CD14-positive monocyte (primary cell): ENCODE measurements around the gene TMC6. TPM values are rescaled to one million over a fixed set of nuclear protein-coding genes. Genes with fewer than 3 reads are reported as not detected.

Source experiments
- DNase-seq, 3 donors: peaks; one replicate each; pipeline ENCODE4 v3.0.0-alpha.2; 2011 to 2022
- H2AFZ ChIP-seq: 2 replicates; pipeline ENCODE4 v1.6.0; 2012; ENCODE audit warnings: mild to moderate bottlenecking, low read depth, low read length, inconsistent platforms; ENCODE audit not compliant: insufficient read depth, poor library complexity, severe bottlenecking
- H3K27ac ChIP-seq, 2 donors: 1 replicate in 1 of 2; 2 replicates in 1 of 2; pipeline ENCODE4 v1.5.1; 2012 to 2013; ENCODE audit warnings: low read length in 2 of 2, control low read depth in 1 of 2, inconsistent platforms in 1 of 2, low read depth in 1 of 2, mild to moderate bottlenecking in 1 of 2
- H3K27me3 ChIP-seq, 2 donors: one replicate each; pipeline versions ENCODE4 v1.6.0 to v1.6.1; 2011 to 2013; ENCODE audit warnings: low read length in 2 of 2; ENCODE audit not compliant: control insufficient read depth in 2 of 2, insufficient read depth in 2 of 2
- H3K36me3 ChIP-seq, 2 donors: replicated peaks in 1 of 2; 1 replicate in 1 of 2; 2 replicates in 1 of 2; pipeline versions ENCODE4 v1.5.1 to v1.6.1; 2012 to 2013; ENCODE audit warnings: low read length in 2 of 2, control low read depth in 1 of 2, inconsistent platforms in 1 of 2, mild to moderate bottlenecking in 1 of 2; ENCODE audit not compliant: insufficient read depth in 2 of 2, control insufficient read depth in 1 of 2
- H3K4me1 ChIP-seq, 2 donors: 1 replicate in 1 of 2; 2 replicates in 1 of 2; pipeline versions ENCODE4 v1.5.1 to v1.6.1; 2012 to 2013; ENCODE audit warnings: low read length in 2 of 2, control low read depth in 1 of 2, inconsistent platforms in 1 of 2, mild to moderate bottlenecking in 1 of 2, moderate library complexity in 1 of 2; ENCODE audit not compliant: insufficient read depth in 2 of 2, control insufficient read depth in 1 of 2
- H3K4me2 ChIP-seq: replicated peaks from 2 replicates; pipeline ENCODE3; 2012; ENCODE audit warnings: low read length, moderate library complexity, mild to moderate bottlenecking; ENCODE audit not compliant: poor library complexity, severe bottlenecking; ENCODE audit errors: extremely low read depth
- H3K4me3 ChIP-seq, 3 experiments: fragments of 200-600 bp in 1 of 3; sonication (generic) in 1 of 3; replicated peaks in 1 of 3; 1 replicate in 2 of 3; 2 replicates in 1 of 3; pipeline ENCODE4 v1.5.1; 2011 to 2013; ENCODE audit warnings: low read length in 3 of 3, mild to moderate bottlenecking in 3 of 3, control low read depth in 2 of 3, low read depth in 2 of 3, inconsistent platforms in 1 of 3, moderate library complexity in 1 of 3
- H3K79me2 ChIP-seq: 2 replicates; pipeline ENCODE4 v1.6.0; 2012; ENCODE audit warnings: mild to moderate bottlenecking, control low read depth, inconsistent platforms, low read length, moderate library complexity; ENCODE audit not compliant: insufficient read depth
- H3K9ac ChIP-seq: 2 replicates; pipeline ENCODE4 v1.6.0; 2017; ENCODE audit warnings: low read length, mild to moderate bottlenecking; ENCODE audit not compliant: insufficient read depth, poor library complexity, severe bottlenecking
- H3K9me3 ChIP-seq, 2 donors: replicated peaks in 1 of 2; 1 replicate in 1 of 2; 2 replicates in 1 of 2; pipeline versions ENCODE4 v1.5.1 to v1.6.1; 2012 to 2013; ENCODE audit warnings: low read length in 2 of 2, control low read depth in 1 of 2; ENCODE audit not compliant: control insufficient read depth in 1 of 2, insufficient read depth in 1 of 2
- H4K20me1 ChIP-seq: 2 replicates; pipeline ENCODE4 v1.6.0; 2012; ENCODE audit warnings: mild to moderate bottlenecking, low read length, control low read depth, moderate library complexity; ENCODE audit not compliant: insufficient read depth
- H3K27ac Mint-ChIP-seq, 7 donors: one replicate each; pipeline ENCODE4 v1.8.0; 2020; ENCODE audit warnings: mild to moderate bottlenecking in 7 of 7, mixed read lengths in 7 of 7, moderate library complexity in 6 of 7, inconsistent platforms in 2 of 7
- H3K27me3 Mint-ChIP-seq, 3 donors: one replicate each; pipeline ENCODE4 v1.8.0; 2021 to 2022; ENCODE audit warnings: low read depth in 3 of 3, mild to moderate bottlenecking in 3 of 3, mixed read lengths in 3 of 3, moderate library complexity in 3 of 3, inconsistent platforms in 1 of 3
- H3K36me3 Mint-ChIP-seq, 2 donors: one replicate each; pipeline ENCODE4 v1.8.0; 2020; ENCODE audit warnings: mixed read lengths in 2 of 2, inconsistent platforms in 1 of 2, mild to moderate bottlenecking in 1 of 2
- H3K4me1 Mint-ChIP-seq: one replicate; pipeline ENCODE4 v1.8.0; 2020; ENCODE audit warnings: mild to moderate bottlenecking, mixed read lengths
- H3K4me3 Mint-ChIP-seq, 2 donors: one replicate each; pipeline ENCODE4 v1.8.0; 2020; ENCODE audit warnings: mild to moderate bottlenecking in 2 of 2, mixed read lengths in 2 of 2, moderate library complexity in 1 of 2
- H3K9me3 Mint-ChIP-seq, 7 donors: one replicate each; pipeline ENCODE4 v1.8.0; 2020 to 2022; ENCODE audit warnings: mixed read lengths in 7 of 7, mild to moderate bottlenecking in 6 of 7, moderate library complexity in 6 of 7, inconsistent platforms in 2 of 7
- WGBS: methylation state at CpG from one replicate; pipeline ENCODE4 v1.1.5; 2013; ENCODE audit warnings: missing lambda C conversion rate; ENCODE audit not compliant: insufficient coverage; 5-methylcytosine and 5-hydroxymethylcytosine counted together
- intact Hi-C, 2 donors: fragments of 100-400 bp; cut with micrococcal nuclease; formaldehyde crosslinking; loops; one replicate each; pipeline versions ENCODE4 v1.15.0 to v1.15.1; 2023
- polyA plus RNA-seq, 3 donors: library from polyadenylated mRNA; depleted of rRNA in 1 of 3; unstranded in 2 of 3; stranded (reverse) in 1 of 3; fragments of 300-500 nt in 2 of 3; fragments of >200 nt in 1 of 3; fragmentation: Illumina TruSeq in 2 of 3; gene quantifications; 1 replicate in 2 of 3; 2 replicates in 1 of 3; pipeline ENCODE4 v1.2.3, GENCODE V29; 2012 to 2021
- TF ChIP-seq, protein P1 (sequence below): fragments of 200-600 bp; IDR thresholded peaks from one replicate; pipeline ENCODE4 v1.8.0; 2022; ENCODE audit warnings: antibody characterized with exemption, mild to moderate bottlenecking

The TMC6 gene
- polyA plus RNA-seq, 3 donors = 60.1 to 107 (median 79.2) TPM

DNA sequence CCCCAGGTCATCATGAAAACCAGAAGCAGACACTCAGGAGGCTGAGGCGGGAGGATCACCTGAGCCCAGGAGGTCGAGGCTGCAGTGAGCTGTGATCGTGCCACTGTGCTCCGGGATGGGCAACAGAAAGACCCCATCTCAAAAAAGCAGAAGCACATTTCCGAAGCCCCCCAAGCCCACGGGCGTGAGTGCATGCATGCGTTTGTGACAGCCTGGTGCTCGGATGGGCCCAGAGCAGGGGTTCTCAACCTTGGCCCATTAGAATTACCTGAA is 19.1 kb downstream of the TMC6 start:
- TF ChIP-seq, protein P1, sequence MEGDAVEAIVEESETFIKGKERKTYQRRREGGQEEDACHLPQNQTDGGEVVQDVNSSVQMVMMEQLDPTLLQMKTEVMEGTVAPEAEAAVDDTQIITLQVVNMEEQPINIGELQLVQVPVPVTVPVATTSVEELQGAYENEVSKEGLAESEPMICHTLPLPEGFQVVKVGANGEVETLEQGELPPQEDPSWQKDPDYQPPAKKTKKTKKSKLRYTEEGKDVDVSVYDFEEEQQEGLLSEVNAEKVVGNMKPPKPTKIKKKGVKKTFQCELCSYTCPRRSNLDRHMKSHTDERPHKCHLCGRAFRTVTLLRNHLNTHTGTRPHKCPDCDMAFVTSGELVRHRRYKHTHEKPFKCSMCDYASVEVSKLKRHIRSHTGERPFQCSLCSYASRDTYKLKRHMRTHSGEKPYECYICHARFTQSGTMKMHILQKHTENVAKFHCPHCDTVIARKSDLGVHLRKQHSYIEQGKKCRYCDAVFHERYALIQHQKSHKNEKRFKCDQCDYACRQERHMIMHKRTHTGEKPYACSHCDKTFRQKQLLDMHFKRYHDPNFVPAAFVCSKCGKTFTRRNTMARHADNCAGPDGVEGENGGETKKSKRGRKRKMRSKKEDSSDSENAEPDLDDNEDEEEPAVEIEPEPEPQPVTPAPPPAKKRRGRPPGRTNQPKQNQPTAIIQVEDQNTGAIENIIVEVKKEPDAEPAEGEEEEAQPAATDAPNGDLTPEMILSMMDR = no peak
- WGBS = 98% methylated on average over 9 of the region's 9 CpGs
- H3K4me1 ChIP-seq = peaks cover 16 to 19% of the 10 kb centered on the region in 2 donors
- Mint-ChIP-seq H3K4me3 (no peak overlapping the region), H3K27me3 (peaks cover 0 to 5% (median 0%) of the 10 kb centered on the region in 3 donors), H3K27ac (no peak overlapping the region), H3K9me3 (peaks cover 0 to 2% (median 0%) of the 10 kb centered on the region in 7 donors), H3K4me1 (peaks cover 20% of the 10 kb centered on the region), H3K36me3 (peaks cover 62 to 83% of the 10 kb centered on the region in 2 donors)
- H3K9ac ChIP-seq = no peak overlapping the region
- no peak overlapping the region for H3K4me3 ChIP-seq
- peaks cover 51 to 74% of the 10 kb centered on the region in 2 donors for H3K36me3 ChIP-seq
- H3K27ac ChIP-seq = no peak overlapping the region
- H4K20me1 ChIP-seq = peaks cover 63% of the 10 kb centered on the region
- intact Hi-C loops = no loop called here
- H3K4me2 ChIP-seq = no peak overlapping the region
- no peaks in the 10 kb centered on the region for H3K27me3 ChIP-seq
- no peaks in the 10 kb centered on the region for H3K9me3 ChIP-seq
- DNase-seq = no peak
- H3K79me2 ChIP-seq = no peaks in the 10 kb centered on the region
- H2AFZ ChIP-seq = no peak overlapping the region

DNA sequence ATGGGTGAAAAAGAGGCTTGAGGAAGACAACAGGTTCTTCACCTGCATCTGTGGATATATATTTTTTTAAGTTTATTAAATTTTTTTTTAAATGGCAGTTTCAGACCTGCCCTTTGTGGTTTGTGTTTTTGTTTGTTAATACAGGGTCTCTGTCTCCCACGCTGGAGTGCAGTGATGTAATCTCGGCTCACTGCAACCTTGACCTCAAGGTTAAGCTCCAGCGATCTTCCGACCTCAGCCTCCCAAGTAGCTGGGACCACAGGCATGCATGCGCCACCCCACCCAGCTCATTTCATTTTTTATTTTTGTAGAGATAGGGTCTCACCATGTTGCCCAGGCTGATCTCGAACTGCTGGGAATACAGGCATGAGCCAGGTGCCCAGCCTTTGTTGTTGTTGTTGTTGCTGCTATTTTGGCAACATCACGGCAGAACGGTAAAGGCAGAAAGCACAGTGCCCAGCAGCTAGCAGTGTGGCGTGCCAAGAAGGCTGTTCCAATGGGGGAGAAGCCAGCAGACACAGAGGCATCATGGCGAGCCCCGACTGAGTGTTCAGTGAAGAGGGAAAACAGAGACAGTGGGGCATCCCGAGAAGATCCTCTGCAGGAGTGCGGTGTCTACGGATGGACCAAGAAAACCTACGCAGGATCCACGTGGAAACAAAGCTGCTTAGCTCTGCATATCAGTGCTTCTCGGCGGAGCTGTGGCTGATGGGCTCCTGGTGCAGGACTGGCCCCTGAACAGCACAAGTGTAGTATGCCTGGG is 19.6 kb downstream of the TMC6 start:
- peaks cover 60 to 81% of the 10 kb centered on the region in 2 donors for H3K36me3 Mint-ChIP-seq
- 91% methylated on average over 17 of the region's 18 CpGs for WGBS
- no peak overlapping the region for H3K4me3 Mint-ChIP-seq
- H3K27ac ChIP-seq = no peak overlapping the region
- H4K20me1 ChIP-seq = peaks cover 59% of the 10 kb centered on the region
- H3K27me3 Mint-ChIP-seq = peaks cover 0 to 1% (median 0%) of the 10 kb centered on the region in 3 donors
- peaks cover 52 to 75% of the 10 kb centered on the region in 2 donors for H3K36me3 ChIP-seq
- H3K4me3 ChIP-seq = no peak overlapping the region
- H3K79me2 ChIP-seq = no peaks in the 10 kb centered on the region
- H3K9me3 ChIP-seq = no peaks in the 10 kb centered on the region
- H3K4me2 ChIP-seq = no peak overlapping the region
- peaks cover 12 to 14% of the 10 kb centered on the region in 2 donors for H3K4me1 ChIP-seq
- peaks cover 15% of the 10 kb centered on the region for H3K4me1 Mint-ChIP-seq
- no peak overlapping the region for H3K9ac ChIP-seq
- H3K27ac Mint-ChIP-seq = peak overlapping the region in 2 of 7 donors; percentile 10 to 43
- H3K27me3 ChIP-seq = no peaks in the 10 kb centered on the region
- intact Hi-C loops = no loop called here
- H2AFZ ChIP-seq = no peak overlapping the region
- DNase-seq = no peak
- TF ChIP-seq, protein P1 = no peak
- H3K9me3 Mint-ChIP-seq = no peaks in the 10 kb centered on the region
